Spleen (tissue), 11 donors: ENCODE data around the gene INPP4B. TPM values are rescaled to one million over a fixed set of nuclear protein-coding genes. Genes with fewer than 3 reads are reported as not detected.

Experiments used
- DNase-seq: peaks from one replicate; pipeline ENCODE4 v3.0.0-alpha.2; 2020
- H3K27ac ChIP-seq, 8 donors: fragments of 200-600 bp; sonication (generic) in 7 of 8; 1 replicate in 4 of 8; 2 replicates in 4 of 8; pipeline versions ENCODE4 v1.5.0 to v1.8.0; 2016 to 2021; ENCODE audit warnings: inconsistent platforms in 4 of 8, mild to moderate bottlenecking in 4 of 8, moderate library complexity in 1 of 8
- H3K27me3 ChIP-seq, 7 donors: fragments of 200-600 bp; sonication (generic) in 6 of 7; replicated peaks in 1 of 7; 1 replicate in 4 of 7; 2 replicates in 3 of 7; pipeline versions ENCODE4 v1.5.0 to v1.8.0; 2016 to 2021; ENCODE audit warnings: inconsistent platforms in 3 of 7, mild to moderate bottlenecking in 1 of 7
- H3K36me3 ChIP-seq, 6 donors: fragments of 200-600 bp; sonication (generic) in 5 of 6; 1 replicate in 4 of 6; 2 replicates in 2 of 6; pipeline versions ENCODE4 v1.5.0 to v1.8.0; 2016 to 2021; ENCODE audit warnings: inconsistent platforms in 2 of 6
- H3K4me1 ChIP-seq, 6 donors: fragments of 200-600 bp; sonication (generic) in 5 of 6; 1 replicate in 3 of 6; 2 replicates in 3 of 6; pipeline versions ENCODE4 v1.5.0 to v1.8.0; 2016 to 2021; ENCODE audit warnings: inconsistent platforms in 3 of 6
- H3K4me3 ChIP-seq, 8 donors: fragments of 200-600 bp; sonication (generic) in 7 of 8; 1 replicate in 4 of 8; 2 replicates in 4 of 8; pipeline versions ENCODE4 v1.5.0 to v1.8.0; 2016 to 2021; ENCODE audit warnings: inconsistent platforms in 4 of 8, mild to moderate bottlenecking in 4 of 8, moderate library complexity in 2 of 8
- H3K9me3 ChIP-seq, 8 donors: fragments of 200-600 bp; sonication (generic) in 7 of 8; 1 replicate in 4 of 8; 2 replicates in 4 of 8; pipeline versions ENCODE4 v1.5.0 to v1.8.0; 2016 to 2021; ENCODE audit warnings: inconsistent platforms in 4 of 8
- CTCF ChIP-seq, 11 experiments: fragments of 200-600 bp in 7 of 11; fragments of 450-650 bp in 4 of 11; sonication (generic) in 4 of 11; IDR thresholded peaks in 8 of 11; conservative IDR thresholded peaks in 3 of 11; 1 replicate in 7 of 11; 2 replicates in 4 of 11; pipeline versions ENCODE4 v1.4.0 to v1.8.0; 2016 to 2021; ENCODE audit warnings: antibody characterized with exemption in 11 of 11, inconsistent platforms in 4 of 11, mild to moderate bottlenecking in 1 of 11
- POLR2A ChIP-seq, 3 donors: fragments of 450-650 bp; IDR thresholded peaks; one replicate each; pipeline ENCODE4 v1.5.1; 2017; ENCODE audit warnings: antibody characterized with exemption in 3 of 3, mild to moderate bottlenecking in 1 of 3
- POLR2AphosphoS5 ChIP-seq, 3 donors: sonication (generic); formaldehyde crosslinking; IDR thresholded peaks; one replicate each; pipeline ENCODE4 v1.5.1; 2017; ENCODE audit warnings: antibody characterized with exemption in 3 of 3
- WGBS, 5 donors: extraction: QIAGEN DNeasy Blood & Tissue Kit in 3 of 5; methylation state at CpG; one replicate each; pipeline versions ENCODE4 v1.1.5 to v1.1.7; 2013 to 2018; 5-methylcytosine and 5-hydroxymethylcytosine counted together
- intact Hi-C: fragments of 100-400 bp; cut with DNase I; formaldehyde crosslinking; loops from one replicate; pipeline ENCODE4 v1.15.0; 2023; ENCODE audit warnings: low total_unique reads
- polyA plus RNA-seq, 3 donors: library from polyadenylated mRNA; stranded (reverse); fragments of 200-250 nt; gene quantifications; one replicate each; pipeline ENCODE4 v1.2.1, GENCODE V29; 2013
- total RNA-seq, 7 donors: library from RNA; depleted of rRNA in 3 of 7; stranded (reverse); fragments of >200 nt in 3 of 7; fragmentation: NEBNext Ultra II Directional in 4 of 7; extraction: Animal tissue kit (Norgen Biotek cat#: 25700) in 4 of 7; gene quantifications; one replicate each; pipeline versions ENCODE4 v1.1.0 to v1.2.1, GENCODE V29; 2016 to 2021
- donor health status: healthy with polysubstance abuse.
- donor health status: DM: no; HTN: no; CAD: no; lungs with moderate emphysema.
- donor health status: DM: no; HTN: no; CAD: no.
- donor health status: Bipolar disorder and iron deficiency.
- donor health status: healthy.
- donor health status: DM: no; HTN: no; CAD: no.
- donor health status: DM: yes; HTN: yes; CAD: no.

INPP4B gene
- total and polyA plus RNA-seq, 10 donors, result 0.78 to 31.6 (median 26.8) TPM

- Histone ChIP-seq H3K4me3 (no peak overlapping the region), H3K4me1 (no peaks in the 10 kb centered on the region), H3K27ac (no peak overlapping the region), H3K36me3 (no peaks in the 10 kb centered on the region), H3K9me3 (no peaks in the 10 kb centered on the region), H3K27me3 (peaks cover 0 to 10% (median 0%) of the 10 kb centered on the region in 7 donors)
- intact Hi-C loops, result no loop called here
- TF ChIP-seq POLR2A (IDR thresholded peaks at IDR 0.05), result no peak
- TF ChIP-seq CTCF (IDR thresholded peaks at IDR 0.05 in 8 of 11, conservative IDR thresholded peaks at IDR 0.05 in 3 of 11), result no peak
- TF ChIP-seq POLR2AphosphoS5 (IDR thresholded peaks at IDR 0.05), result no peak
- no peak for DNase-seq
- 88 to 100% (median 97%) methylated on average over 1 of the region's 1 CpG for WGBS, 5 donors
These were observed 15.2 kb upstream of the INPP4B start for GRCh38 chr4:142861351-142861750.

GRCh38 chr4:142858965-142859364 lies 12.9 kb upstream of the INPP4B start:
- no peak for DNase-seq
- H3K27me3 ChIP-seq, result peaks cover 0 to 10% (median 0%) of the 10 kb centered on the region in 7 donors
- intact Hi-C loops, result no loop called here
- no peak overlapping the region for H3K27ac ChIP-seq
- TF ChIP-seq POLR2A (IDR thresholded peaks at IDR 0.05), result no peak
- no peak for TF ChIP-seq POLR2AphosphoS5 (IDR thresholded peaks at IDR 0.05)
- no peak for TF ChIP-seq CTCF (IDR thresholded peaks at IDR 0.05 in 8 of 11, conservative IDR thresholded peaks at IDR 0.05 in 3 of 11)
- no peak overlapping the region for H3K4me3 ChIP-seq
- H3K36me3 ChIP-seq, result no peaks in the 10 kb centered on the region
- H3K9me3 ChIP-seq, result no peaks in the 10 kb centered on the region
- no peaks in the 10 kb centered on the region for H3K4me1 ChIP-seq

- WGBS, 5 donors, result 20 to 45% (median 24%) methylated on average over 3 of the region's 3 CpGs
- no peak overlapping the region for H3K27ac ChIP-seq
- no peak for DNase-seq
- H3K9me3 ChIP-seq, result no peaks in the 10 kb centered on the region
- H3K4me1 ChIP-seq, result no peaks in the 10 kb centered on the region
- TF ChIP-seq POLR2AphosphoS5 (IDR thresholded peaks at IDR 0.05), result no peak
- no peak for TF ChIP-seq POLR2A (IDR thresholded peaks at IDR 0.05)
- TF ChIP-seq CTCF (IDR thresholded peaks at IDR 0.05 in 8 of 11, conservative IDR thresholded peaks at IDR 0.05 in 3 of 11), result no peak
- no peak overlapping the region for H3K4me3 ChIP-seq
- H3K27me3 ChIP-seq, result peaks cover 0 to 10% (median 0%) of the 10 kb centered on the region in 7 donors
- intact Hi-C loops, result no loop called here
- H3K36me3 ChIP-seq, result no peaks in the 10 kb centered on the region
These were observed 12.3 kb upstream of the INPP4B start for GRCh38 chr4:142858446-142858845.

- 71 to 87% (median 82%) methylated on average over 2 of the region's 2 CpGs for WGBS, 5 donors
- no peaks in the 10 kb centered on the region for H3K36me3 ChIP-seq
- intact Hi-C loops, result no loop called here
- H3K4me3 ChIP-seq, result no peak overlapping the region
- H3K27ac ChIP-seq, result no peak overlapping the region
- TF ChIP-seq POLR2AphosphoS5 (IDR thresholded peaks at IDR 0.05) (no peak), POLR2A (IDR thresholded peaks at IDR 0.05) (no peak), CTCF (IDR thresholded peaks at IDR 0.05 in 8 of 11, conservative IDR thresholded peaks at IDR 0.05 in 3 of 11) (no peak)
- H3K9me3 ChIP-seq, result no peaks in the 10 kb centered on the region
- H3K4me1 ChIP-seq, result no peaks in the 10 kb centered on the region
- H3K27me3 ChIP-seq, result peaks cover 0 to 10% (median 0%) of the 10 kb centered on the region in 7 donors
- no peak for DNase-seq
These were observed 10.5 kb upstream of the INPP4B start for GRCh38 chr4:142856576-142856975.
